PC-9 (cell line): ENCODE results near the gene NARS2.

ENCODE experiments used
- CTCF ChIP-seq: fragments of 200-600 bp; sonication (generic); conservative IDR thresholded peaks from 2 replicates; pipeline ENCODE4 v1.6.1; 2017; ENCODE audit warnings: mixed run types, antibody characterized with exemption, mild to moderate bottlenecking, moderate library complexity
- EZH2 ChIP-seq: fragments of 200-600 bp; sonication (generic); IDR thresholded peaks from 2 replicates; pipeline ENCODE4 v1.8.0; 2017; ENCODE audit warnings: antibody characterized with exemption, low read depth

DNA sequence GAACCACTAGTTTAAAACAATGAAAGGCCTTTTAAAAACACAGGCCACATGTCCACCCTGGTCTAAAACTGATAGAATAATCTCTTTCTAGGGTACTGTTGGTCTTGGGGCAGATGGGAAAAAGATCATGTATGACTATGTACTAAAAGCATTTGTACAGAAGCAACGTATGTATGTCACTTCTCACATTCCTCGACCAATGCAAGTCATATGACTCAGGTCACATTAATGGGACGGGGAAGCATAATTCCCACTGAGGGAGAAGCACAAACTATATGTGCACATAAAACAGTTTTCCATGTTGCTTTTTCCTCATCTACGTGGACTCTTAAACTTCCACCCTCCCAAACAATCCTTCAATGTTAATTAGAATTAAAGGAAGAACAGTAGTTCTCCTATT is 124.8 kb downstream of the NARS2 start:
- TF ChIP-seq EZH2 (no peak), CTCF (no peak)
